ENCODE measurements around the gene NOPCHAP1.

NOPCHAP1 gene

GRCh38 chr12:105033851-105034250 lies 47.7 kb downstream of the NOPCHAP1 start:
- no peak for ATAC-seq
- TF ChIP-seq TSHZ2 (CRISPR knock-in tag; IDR thresholded peaks at IDR 0.05): no peak
- TF ChIP-seq SNAI2 (CRISPR knock-in tag; IDR thresholded peaks at IDR 0.05): no peak
- TF ChIP-seq ISL1 (CRISPR knock-in tag; IDR thresholded peaks at IDR 0.05): no peak
- no peak for TF ChIP-seq ZC3H10 (CRISPR knock-in tag; IDR thresholded peaks at IDR 0.05)
